K562 (cell line): ENCODE results near the gene HOXD12. TPM values are rescaled to one million over a fixed set of nuclear protein-coding genes. Genes with fewer than 3 reads are reported as not detected.
A peak's percentile ranks its signal among the peaks of the same experiment; 100 is the strongest.

ENCODE experiments used
- BRCA1 ChIP-seq, 2 experiments: fragments of 450-650 bp in 1 of 2; sonication (generic) in 1 of 2; formaldehyde crosslinking in 1 of 2; IDR thresholded peaks; 2 replicates each; pipeline versions ENCODE4 v1.5.0 to v1.6.1; 2017 to 2020; ENCODE audit warnings: mild to moderate bottlenecking in 1 of 2, missing genetic modification reagents in 1 of 2
- CBX5 ChIP-seq: IDR thresholded peaks from 2 replicates; pipeline ENCODE4 v1.6.1; 2014; ENCODE audit warnings: low read depth, borderline replicate concordance
- CTCF ChIP-seq, 3 experiments: IDR thresholded peaks in 2 of 3; conservative IDR thresholded peaks in 1 of 3; 2 replicates each; pipeline ENCODE4 v1.5.1; 2011 to 2012; ENCODE audit warnings: low read length in 3 of 3, mild to moderate bottlenecking in 3 of 3, control low read depth in 2 of 3, improper control_type of control experiment in 1 of 3, inconsistent platforms in 1 of 3, low read depth in 1 of 3, mixed read lengths in 1 of 3, moderate library complexity in 1 of 3; ENCODE audit not compliant: insufficient read depth in 2 of 3
- DEAF1 ChIP-seq: fragments of 450-650 bp; formaldehyde crosslinking; IDR thresholded peaks from 2 replicates; pipeline ENCODE4 v1.4.0; 2020; ENCODE audit warnings: mild to moderate bottlenecking, moderate library complexity
- ESRRB ChIP-seq: fragments of 250-450 bp; sonication (Bioruptor Pico); IDR thresholded peaks from 2 replicates; pipeline ENCODE4 v1.5.0; 2020; ENCODE audit warnings: mild to moderate bottlenecking, moderate library complexity, borderline replicate concordance
- FOSL1 ChIP-seq: fragments of 200-800 bp; sonication (Bioruptor generic); conservative IDR thresholded peaks from 2 replicates; pipeline ENCODE4 v1.6.1; 2016; ENCODE audit warnings: missing genetic modification characterization, missing compliant biosample characterization
- FOXO4 ChIP-seq: fragments of 450-650 bp; formaldehyde crosslinking; IDR thresholded peaks from 2 replicates; pipeline ENCODE4 v1.4.0; 2020; ENCODE audit warnings: mild to moderate bottlenecking, moderate library complexity
- GTF2E2 ChIP-seq: fragments of 200-800 bp; sonication (Bioruptor generic); IDR thresholded peaks from 2 replicates; pipeline ENCODE4 v1.6.1; 2016; ENCODE audit warnings: missing genetic modification characterization, missing compliant biosample characterization
- HNRNPLL ChIP-seq: fragments of 200-400 bp; formaldehyde crosslinking; IDR thresholded peaks from 2 replicates; pipeline ENCODE4 v1.6.1; 2017; ENCODE audit warnings: low read length, low read depth, mild to moderate bottlenecking; ENCODE audit not compliant: poor library complexity, severe bottlenecking
- KLF16 ChIP-seq: IDR thresholded peaks from 2 replicates; pipeline ENCODE4 v1.6.1; 2016; ENCODE audit warnings: antibody characterized with exemption
- SMARCC2 ChIP-seq: fragments of 450-650 bp; IDR thresholded peaks from 2 replicates; pipeline ENCODE4 v1.6.1; 2017; ENCODE audit warnings: antibody characterized with exemption, moderate library complexity, mild to moderate bottlenecking, low read depth
- TRIM24 ChIP-seq, 2 experiments: fragments of 450-650 bp; IDR thresholded peaks; 2 replicates each; pipeline ENCODE4 v1.6.1; 2016
- ZNF318 ChIP-seq, 2 experiments: fragments of 450-650 bp; IDR thresholded peaks; 2 replicates each; pipeline ENCODE4 v1.6.1; 2016; ENCODE audit warnings: mild to moderate bottlenecking in 2 of 2, borderline replicate concordance in 1 of 2, low read depth in 1 of 2, moderate library complexity in 1 of 2
- polyA plus RNA-seq, 8 experiments: library from polyadenylated mRNA; depleted of rRNA in 4 of 8; stranded (reverse) in 5 of 8; unstranded in 3 of 8; fragments of >200 nt; fragmentation: Nextera tagmentation in 2 of 8; fragmentation: Illumina TruSeq in 1 of 8; extraction: Ambion mirVana in 2 of 8; extraction: Trizol in 1 of 8; gene quantifications; 2 replicates each; pipeline versions ENCODE4 v1.2.1 to v1.2.3, GENCODE V29; 2011 to 2014; ENCODE audit warnings: inconsistent platforms in 1 of 8, missing spikeins in 1 of 8
- total RNA-seq, 7 experiments: library from RNA; depleted of rRNA in 6 of 7; stranded (reverse); fragments of >200 nt in 6 of 7; fragmentation: Illumina TruSeq in 2 of 7; extraction: Trizol in 2 of 7; gene quantifications; 2 replicates each; pipeline versions ENCODE4 v1.2.1 to v1.2.3, GENCODE V29; 2011 to 2021; ENCODE audit warnings: low replicate concordance in 1 of 7

HOXD12 gene
- total and polyA plus RNA-seq, 9 of the 15 experiments (the other 6 are each of a cell fraction or from before 2014, with no cell fraction given) = not detected

- no peak for TF ChIP-seq ZNF318 (IDR thresholded peaks at IDR 0.05; ENCODE audit: borderline replicate concordance in 1 of 2, low read depth in 1 of 2)
- TF ChIP-seq GTF2E2 (tag) = no peak
- peak; percentile 56 for TF ChIP-seq DEAF1
- TF ChIP-seq KLF16 = no peak
- TF ChIP-seq TRIM24 (IDR thresholded peaks at IDR 0.05) = no peak
- TF ChIP-seq FOXO4 (CRISPR knock-in tag) = no peak
- no peak for TF ChIP-seq BRCA1 (IDR thresholded peaks at IDR 0.05)
- no peak for TF ChIP-seq BRCA1 (CRISPR knock-in tag; IDR thresholded peaks at IDR 0.05)
- no peak for TF ChIP-seq SMARCC2
- TF ChIP-seq CBX5 = no peak
- TF ChIP-seq ESRRB = no peak
- no peak for TF ChIP-seq HNRNPLL
- peak; percentile 81 to 82 (median 81) for TF ChIP-seq CTCF (IDR thresholded peaks at IDR 0.05 in 2 of 3, conservative IDR thresholded peaks at IDR 0.05 in 1 of 3; ENCODE audit: insufficient read depth in 2 of 3, low read depth in 1 of 3, low read length in 3 of 3)
- TF ChIP-seq FOSL1 (tag) = no peak
These were observed 11.3 kb upstream of the HOXD12 start (continued) for GRCh38 chr2:176088048-176088936.
